K562 (cell line): ENCODE data around the gene WBP1L. TPM values are rescaled to one million over a fixed set of nuclear protein-coding genes. Genes with fewer than 3 reads are reported as not detected.

Experiments used
- CUX1 ChIP-seq: fragments of 200-800 bp; sonication (Bioruptor generic); IDR thresholded peaks from 2 replicates; pipeline ENCODE4 v1.6.1; 2016; ENCODE audit warnings: missing genetic modification characterization, missing compliant biosample characterization
- NR3C1 ChIP-seq: sonication (generic); formaldehyde crosslinking; IDR thresholded peaks from 2 replicates; pipeline ENCODE4 v1.8.1; 2022; ENCODE audit warnings: missing genetic modification reagents
- PCBP1 ChIP-seq: fragments of 200-400 bp; formaldehyde crosslinking; IDR thresholded peaks from 2 replicates; pipeline ENCODE4 v1.6.1; 2018; ENCODE audit warnings: mild to moderate bottlenecking, low read depth, low read length; ENCODE audit not compliant: poor library complexity, severe bottlenecking
- RCOR1 ChIP-seq, 2 experiments: IDR thresholded peaks; 2 replicates each; pipeline ENCODE4 v1.6.1; 2012; ENCODE audit warnings: low read depth in 2 of 2, low read length in 2 of 2, borderline replicate concordance in 1 of 2, improper control_type of control experiment in 1 of 2
- SNRNP70 ChIP-seq: fragments of 200-400 bp; formaldehyde crosslinking; optimal IDR thresholded peaks from 2 replicates; pipeline ENCODE3; 2017; ENCODE audit warnings: low read depth, low read length
- polyA plus RNA-seq, 8 experiments: library from polyadenylated mRNA; depleted of rRNA in 4 of 8; stranded (reverse) in 5 of 8; unstranded in 3 of 8; fragments of >200 nt; fragmentation: Nextera tagmentation in 2 of 8; fragmentation: Illumina TruSeq in 1 of 8; extraction: Ambion mirVana in 2 of 8; extraction: Trizol in 1 of 8; gene quantifications; 2 replicates each; pipeline versions ENCODE4 v1.2.1 to v1.2.3, GENCODE V29; 2011 to 2014; ENCODE audit warnings: inconsistent platforms in 1 of 8, missing spikeins in 1 of 8
- total RNA-seq, 7 experiments: library from RNA; depleted of rRNA in 6 of 7; stranded (reverse); fragments of >200 nt in 6 of 7; fragmentation: Illumina TruSeq in 2 of 7; extraction: Trizol in 2 of 7; gene quantifications; 2 replicates each; pipeline versions ENCODE4 v1.2.1 to v1.2.3, GENCODE V29; 2011 to 2021; ENCODE audit warnings: low replicate concordance in 1 of 7
- TF ChIP-seq, protein P1 (sequence below): fragments of 250-450 bp; sonication (Bioruptor Pico); IDR thresholded peaks from 2 replicates; pipeline ENCODE4 v1.5.0; 2021

WBP1L gene
- total and polyA plus RNA-seq, 9 of the 15 experiments (the other 6 are each of a cell fraction or from before 2014, with no cell fraction given): 3.2 to 14.4 (median 11.3) TPM

GRCh38 chr10:102811346-102811745, 67.6 kb downstream of the WBP1L start (continued):
- TF ChIP-seq, protein P1, sequence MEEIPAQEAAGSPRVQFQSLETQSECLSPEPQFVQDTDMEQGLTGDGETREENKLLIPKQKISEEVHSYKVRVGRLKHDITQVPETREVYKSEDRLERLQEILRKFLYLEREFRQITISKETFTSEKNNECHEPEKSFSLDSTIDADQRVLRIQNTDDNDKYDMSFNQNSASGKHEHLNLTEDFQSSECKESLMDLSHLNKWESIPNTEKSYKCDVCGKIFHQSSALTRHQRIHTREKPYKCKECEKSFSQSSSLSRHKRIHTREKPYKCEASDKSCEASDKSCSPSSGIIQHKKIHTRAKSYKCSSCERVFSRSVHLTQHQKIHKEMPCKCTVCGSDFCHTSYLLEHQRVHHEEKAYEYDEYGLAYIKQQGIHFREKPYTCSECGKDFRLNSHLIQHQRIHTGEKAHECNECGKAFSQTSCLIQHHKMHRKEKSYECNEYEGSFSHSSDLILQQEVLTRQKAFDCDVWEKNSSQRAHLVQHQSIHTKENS (CRISPR knock-in tag): no peak
- TF ChIP-seq PCBP1 (no peak), SNRNP70 (no peak), RCOR1 (IDR thresholded peaks at IDR 0.05; ENCODE audit: borderline replicate concordance in 1 of 2, low read depth in 2 of 2, low read length in 2 of 2) (no peak), NR3C1 (CRISPR knock-in tag) (no peak), CUX1 (CRISPR knock-in tag) (no peak)
